Activated CD8-positive, alpha-beta memory T cell treated with anti-CD3 and anti-CD28 coated beads, Interleukin-2, amount 50 U/mL, for 1 hour (primary cell): ENCODE measurements around the gene FXN.
"Not testable (repeated sequence)": the region's sequence is repeated elsewhere in the genome, so short reads cannot be mapped to it uniquely, and the experiment has no call there.

ENCODE experiments used
- DNase-seq: peaks from one replicate; pipeline ENCODE4 v3.0.0-alpha.2; 2020; ENCODE audit errors: extremely low read depth

Gene FXN

DNA sequence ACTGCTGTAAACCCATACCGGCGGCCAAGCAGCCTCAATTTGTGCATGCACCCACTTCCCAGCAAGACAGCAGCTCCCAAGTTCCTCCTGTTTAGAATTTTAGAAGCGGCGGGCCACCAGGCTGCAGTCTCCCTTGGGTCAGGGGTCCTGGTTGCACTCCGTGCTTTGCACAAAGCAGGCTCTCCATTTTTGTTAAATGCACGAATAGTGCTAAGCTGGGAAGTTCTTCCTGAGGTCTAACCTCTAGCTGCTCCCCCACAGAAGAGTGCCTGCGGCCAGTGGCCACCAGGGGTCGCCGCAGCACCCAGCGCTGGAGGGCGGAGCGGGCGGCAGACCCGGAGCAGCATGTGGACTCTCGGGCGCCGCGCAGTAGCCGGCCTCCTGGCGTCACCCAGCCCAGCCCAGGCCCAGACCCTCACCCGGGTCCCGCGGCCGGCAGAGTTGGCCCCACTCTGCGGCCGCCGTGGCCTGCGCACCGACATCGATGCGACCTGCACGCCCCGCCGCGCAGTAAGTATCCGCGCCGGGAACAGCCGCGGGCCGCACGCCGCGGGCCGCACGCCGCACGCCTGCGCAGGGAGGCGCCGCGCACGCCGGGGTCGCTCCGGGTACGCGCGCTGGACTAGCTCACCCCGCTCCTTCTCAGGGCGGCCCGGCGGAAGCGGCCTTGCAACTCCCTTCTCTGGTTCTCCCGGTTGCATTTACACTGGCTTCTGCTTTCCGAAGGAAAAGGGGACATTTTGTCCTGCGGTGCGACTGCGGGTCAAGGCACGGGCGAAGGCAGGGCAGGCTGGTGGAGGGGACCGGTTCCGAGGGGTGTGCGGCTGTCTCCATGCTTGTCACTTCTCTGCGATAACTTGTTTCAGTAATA is at the start of gene FXN:
FXN (plus strand) TSS at position 315 of the 871 bp plus-strand sequence; CDS start at position 346, 31 bp downstream.
- peak; percentile 52 for DNase-seq

DNA sequence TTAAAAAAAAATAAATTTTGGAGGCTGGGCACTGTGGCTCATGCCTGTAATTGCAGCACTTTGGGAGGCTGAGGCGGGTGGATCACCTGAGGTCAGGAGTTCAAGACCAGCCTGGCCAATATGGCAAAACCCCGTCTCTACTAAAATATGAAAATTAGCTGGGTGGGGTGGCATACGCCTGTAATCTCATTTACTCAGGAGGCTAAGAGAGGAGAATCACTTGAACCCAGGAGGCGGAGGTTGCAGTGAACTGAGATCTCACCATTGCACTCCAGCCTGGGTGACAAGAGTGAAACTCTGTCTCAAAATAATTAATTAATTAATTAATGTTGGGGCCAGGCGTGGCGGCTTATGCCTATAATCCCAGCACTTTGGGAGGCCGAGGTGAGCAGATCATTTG is 48.6 kb upstream of the FXN start:
- not testable (repeated sequence) for DNase-seq

DNA sequence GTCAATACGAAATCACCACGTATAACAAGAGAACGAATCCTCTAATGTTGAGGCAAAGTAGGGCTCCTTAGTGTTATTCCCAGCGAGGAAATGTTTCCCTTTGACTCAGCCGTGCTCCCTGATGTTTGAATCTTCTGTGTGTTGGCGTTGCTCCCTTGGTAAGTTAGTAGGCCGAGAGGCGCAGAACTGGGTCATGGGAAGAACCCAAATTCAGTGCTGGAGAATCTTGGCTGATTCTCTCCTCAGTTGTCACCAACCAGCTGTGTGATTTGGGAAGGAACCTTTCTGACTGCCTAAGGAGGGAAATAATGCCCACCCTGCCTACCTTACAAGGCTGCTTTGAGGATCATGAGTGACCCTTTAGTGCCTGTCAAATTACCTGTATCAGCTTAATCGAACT is 44.1 kb upstream of the FXN start:
- no peak for DNase-seq

DNA sequence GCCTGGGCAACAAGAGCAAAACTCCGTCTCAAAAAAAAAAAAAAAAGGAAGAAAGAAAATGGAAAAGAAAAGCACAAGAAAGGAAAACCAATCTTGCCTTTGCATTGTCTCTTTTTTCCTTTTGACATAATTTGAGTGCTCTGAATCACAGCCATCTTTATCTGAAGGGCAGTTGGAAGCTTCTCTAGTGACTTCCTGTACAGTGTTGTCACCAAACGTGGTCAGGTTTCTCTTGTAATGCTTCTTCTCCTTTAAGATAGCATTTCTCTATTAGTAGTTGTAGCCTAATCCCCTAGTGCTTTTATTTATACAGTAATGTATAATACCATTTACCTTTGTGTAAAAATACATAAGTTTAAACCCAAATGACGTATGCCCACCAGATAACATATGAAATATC is 39.8 kb upstream of the FXN start:
- DNase-seq, result no peak

DNA sequence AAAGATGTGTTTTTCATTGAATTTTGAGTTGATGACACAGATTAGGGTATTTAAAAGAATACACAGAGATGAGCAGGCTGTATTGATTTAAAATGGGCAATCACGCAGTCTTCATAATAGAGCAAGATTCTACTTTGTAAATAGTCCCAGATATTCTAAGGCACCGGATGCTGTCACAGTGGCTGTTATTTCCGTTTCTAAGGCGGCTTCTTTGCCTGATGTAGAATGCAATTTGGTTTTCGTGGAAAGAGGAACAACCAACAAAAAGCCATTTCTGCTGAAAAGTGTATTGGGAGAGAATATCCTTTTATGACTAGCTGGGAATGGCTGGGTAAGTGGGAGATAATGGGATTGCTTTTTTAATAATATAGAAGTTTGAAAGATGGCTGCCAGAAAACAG is 39.1 kb upstream of the FXN start:
- DNase-seq, result no peak

DNA sequence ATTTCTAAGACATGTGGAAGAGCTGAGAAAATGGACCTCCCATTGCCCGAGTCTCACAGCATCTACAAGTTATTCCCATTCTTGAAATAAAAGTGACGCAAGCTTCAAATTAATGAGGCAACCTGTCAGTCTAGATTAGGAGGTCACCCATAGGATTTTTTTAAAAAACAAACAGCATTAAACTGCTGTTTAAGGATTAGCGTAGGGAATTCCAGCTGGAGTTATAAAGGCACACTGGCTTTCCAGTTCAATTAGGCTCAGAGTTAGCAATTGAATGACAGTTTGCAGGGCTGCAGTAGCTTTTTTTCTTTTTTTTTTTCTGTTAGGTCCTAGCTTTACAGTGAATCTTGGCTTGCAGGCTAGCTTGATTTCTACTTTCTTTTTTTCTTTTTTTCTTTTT is 37.9 kb upstream of the FXN start:
- DNase-seq, result no peak

DNA sequence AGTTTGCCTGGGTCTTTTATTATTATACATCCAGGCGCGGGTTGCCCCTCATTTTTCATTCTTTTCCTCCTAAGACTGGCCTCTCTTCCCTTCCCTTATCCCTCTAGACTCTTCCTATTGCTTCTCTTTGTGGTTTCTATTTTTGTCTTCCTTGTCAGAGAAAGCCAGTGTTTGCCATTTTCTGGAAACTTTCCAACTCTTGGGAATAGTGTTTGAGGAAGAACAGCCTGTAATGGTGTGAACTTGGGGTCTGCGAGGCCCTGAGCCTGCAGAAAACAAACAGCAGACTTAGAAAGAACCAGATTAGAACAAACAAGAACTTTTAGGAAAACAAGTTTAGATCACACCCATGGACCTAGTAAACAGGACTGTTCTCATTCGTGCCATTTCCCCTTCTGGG is 37.2 kb upstream of the FXN start:
- DNase-seq, result no peak

DNA sequence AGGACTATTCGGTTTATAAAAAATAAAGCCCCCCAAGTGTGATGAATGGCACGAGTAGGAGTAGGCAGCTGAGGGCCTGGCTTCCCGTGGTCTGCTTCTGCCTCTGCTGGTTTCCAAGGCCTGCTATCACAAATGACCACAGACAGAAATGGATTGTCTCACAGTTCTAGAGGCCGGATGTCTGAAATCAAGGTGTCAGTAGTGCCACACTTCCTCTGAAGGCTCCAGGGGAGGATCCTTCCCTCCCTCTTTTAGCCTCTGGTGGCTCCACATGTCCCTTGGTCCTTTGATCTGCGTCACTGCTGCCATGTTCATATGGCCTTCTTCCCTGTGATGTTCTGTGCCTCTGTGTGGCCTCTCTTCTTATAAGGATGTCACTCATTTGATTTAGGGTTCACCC is 36.7 kb upstream of the FXN start:
- DNase-seq, result no peak

DNA sequence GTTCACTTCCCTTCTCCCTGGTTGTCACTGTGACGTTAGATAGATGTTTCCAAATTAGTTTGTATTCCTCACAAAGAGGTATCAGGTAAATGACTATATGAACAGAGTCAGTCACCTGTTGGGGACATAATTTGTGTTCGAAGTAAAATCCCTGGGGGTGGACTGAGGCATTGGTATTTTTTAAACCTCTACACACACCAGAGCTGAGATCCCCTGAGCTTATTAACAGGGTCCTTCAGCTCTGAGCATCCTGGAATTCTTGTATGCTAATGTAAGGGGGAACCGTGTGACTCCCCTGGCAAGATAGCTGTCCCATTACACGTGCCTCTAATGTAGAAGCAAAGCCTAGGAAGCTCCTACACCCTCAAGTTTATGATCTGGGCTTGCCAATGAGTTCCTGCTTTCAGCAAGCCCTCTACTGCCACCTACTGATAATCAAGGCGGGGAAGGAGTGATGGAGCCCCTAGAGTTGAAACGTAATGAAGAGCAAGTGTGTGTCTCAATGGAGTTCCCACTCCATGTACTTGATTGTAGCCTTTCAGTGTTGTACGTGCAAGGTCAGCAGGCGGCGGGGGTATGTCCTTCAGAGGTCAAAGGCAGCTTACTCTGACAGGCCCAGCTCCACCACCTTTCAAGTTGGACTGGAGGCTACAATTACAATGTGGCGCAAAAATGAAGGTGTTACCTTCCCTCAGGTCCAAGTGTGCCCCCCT is 36.0 kb upstream of the FXN start:
- DNase-seq, result peak; percentile 19

DNA sequence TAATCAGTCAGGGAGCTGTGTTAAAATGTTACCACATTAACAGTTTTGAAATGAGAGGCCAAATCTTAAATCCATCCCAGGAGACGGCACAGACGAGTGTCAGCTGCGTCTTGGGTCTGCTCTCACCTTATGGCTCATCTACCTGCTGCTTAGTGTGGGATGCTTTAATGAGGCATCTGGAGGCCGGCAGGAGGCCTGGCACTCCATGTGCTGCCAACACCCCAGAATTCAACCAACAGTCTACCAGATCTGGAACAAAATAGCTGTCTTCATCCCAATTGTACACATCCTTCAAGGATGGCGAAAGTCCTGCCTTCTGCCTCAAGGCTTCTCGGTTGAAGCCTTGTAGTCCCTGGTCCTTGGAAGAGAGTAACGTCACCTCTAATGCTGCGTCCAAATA is 33.6 kb upstream of the FXN start:
- no peak for DNase-seq

DNA sequence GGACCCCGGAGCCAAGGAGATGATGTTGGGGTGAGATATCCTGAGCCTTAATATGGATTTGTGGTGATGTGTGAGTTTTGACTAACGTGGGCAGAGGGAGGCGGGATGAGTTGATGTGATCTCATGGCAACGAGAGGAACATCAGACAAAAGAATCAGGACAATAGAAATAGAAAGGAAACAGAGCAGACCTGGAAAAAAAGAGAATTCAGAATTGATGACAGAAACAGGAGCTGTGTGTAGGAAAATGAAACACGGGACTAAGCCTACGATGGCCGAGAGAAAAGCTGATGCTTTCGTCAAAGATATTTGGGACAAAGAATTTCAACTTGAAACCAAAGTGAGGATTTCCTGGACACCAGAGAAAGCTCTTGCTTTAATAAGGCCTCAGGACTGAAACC is 32.5 kb upstream of the FXN start:
- DNase-seq, result no peak

DNA sequence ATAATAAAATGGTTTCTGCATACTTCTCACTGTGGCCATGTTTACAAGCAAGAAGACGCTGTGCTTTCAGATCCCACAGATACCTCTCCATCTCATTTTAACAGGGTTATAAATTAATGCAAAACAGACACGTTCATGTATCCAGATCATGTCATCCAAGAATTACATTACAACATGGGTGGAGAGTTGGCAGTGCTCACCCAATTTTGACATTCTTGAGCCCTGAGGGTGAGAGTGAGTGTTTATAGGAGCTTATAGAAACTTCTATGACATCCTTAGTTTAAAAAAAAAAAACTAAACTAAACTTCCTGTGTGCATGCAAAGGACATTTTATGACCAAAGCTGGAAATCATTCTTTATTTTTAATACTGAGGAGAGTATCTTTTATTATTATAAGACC is 30.7 kb upstream of the FXN start:
- DNase-seq, result no peak

DNA sequence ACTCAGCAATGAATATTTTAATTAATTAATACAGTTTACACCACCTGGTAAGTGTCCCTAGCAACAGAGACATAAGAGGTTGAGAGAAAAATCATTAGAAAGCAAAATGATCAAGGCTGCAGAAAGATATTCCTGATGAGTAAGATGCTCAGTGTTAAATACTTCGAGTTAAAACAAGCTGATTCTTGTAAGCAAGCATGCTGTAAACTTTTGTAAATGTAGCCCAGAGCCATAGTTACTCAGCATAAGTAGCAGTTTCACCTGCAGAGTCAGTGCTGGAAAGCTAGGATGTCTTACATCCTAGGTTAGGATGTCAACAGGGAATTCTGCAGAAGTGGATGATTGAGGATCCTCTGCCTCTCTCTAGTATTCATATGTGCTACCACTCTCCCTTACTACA is 25.8 kb upstream of the FXN start:
- DNase-seq, result no peak

DNA sequence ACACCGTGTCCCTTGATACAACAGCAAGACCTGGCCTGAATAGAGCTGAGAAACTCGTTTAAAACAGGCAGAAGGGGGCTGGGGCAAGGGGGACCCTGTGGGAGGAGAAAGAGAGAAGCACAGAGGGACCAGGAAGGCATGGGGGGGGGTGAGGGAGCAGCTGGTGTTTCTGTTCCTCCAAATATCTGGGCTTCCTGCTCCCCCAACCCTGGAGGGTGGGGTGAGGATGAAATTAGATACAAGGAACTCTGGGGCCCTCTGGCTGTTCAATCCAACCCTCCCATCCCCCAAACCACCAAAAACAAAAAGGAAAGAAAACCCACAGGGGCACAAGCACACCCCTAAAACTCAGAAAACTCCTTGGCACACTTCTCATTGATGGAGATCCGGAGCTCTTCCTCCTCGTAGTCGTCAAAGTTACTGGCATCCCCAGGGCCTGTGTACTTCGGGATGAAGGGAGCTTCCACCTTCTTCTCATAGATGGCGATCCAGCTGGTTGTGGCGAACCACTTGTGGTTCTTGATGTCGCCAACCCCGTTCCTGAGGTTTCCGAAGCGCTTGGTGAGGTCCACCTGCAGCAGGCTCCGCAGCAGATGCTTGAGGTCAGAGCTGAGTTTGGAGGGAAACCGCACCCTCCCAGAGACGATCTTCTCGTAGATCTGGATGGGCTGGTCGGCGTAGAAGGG is 22.7 kb upstream of the FXN start:
- no peak for DNase-seq

DNA sequence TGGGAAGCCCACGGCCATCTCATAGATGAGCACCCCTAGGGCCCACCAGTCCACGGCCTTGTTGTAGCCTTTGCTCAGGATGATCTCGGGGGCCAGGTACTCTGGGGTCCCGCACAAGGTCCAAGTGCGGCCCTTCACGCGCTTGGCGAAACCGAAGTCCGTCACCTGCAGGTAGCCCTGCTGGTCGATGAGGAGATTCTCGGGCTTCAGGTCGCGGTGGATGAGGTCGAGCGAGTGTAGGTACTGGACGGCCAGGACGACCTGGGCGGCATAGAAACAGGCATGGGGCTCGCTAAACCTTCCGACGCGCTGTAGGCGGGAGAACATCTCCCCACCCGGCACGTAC is 22.2 kb upstream of the FXN start:
- no peak for DNase-seq

DNA sequence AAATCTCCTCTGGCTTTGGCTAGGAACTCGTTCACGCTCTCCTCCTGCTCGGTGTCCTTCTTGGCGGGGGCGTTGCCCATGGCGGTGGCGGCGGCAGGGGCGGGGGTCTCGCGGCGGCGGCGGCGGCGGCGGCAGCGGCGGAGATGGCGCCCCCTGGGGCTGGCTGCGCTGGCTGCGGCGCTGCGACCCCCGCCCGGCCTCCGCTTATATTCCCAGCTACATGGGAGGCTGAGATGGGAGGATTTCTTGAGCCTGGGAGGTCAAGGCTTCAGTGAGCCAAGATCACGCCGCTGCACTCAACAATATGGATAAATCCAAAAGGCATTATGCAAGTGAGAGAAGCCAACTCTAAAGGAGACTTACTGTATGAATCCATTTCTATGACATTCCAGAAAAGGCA is 21.5 kb upstream of the FXN start, which contains the start of gene PRKACG:
PRKACG (minus strand) TSS at position 101 of the 400 bp plus-strand sequence; CDS start at position 80, 21 bp downstream.
- no peak for DNase-seq

DNA sequence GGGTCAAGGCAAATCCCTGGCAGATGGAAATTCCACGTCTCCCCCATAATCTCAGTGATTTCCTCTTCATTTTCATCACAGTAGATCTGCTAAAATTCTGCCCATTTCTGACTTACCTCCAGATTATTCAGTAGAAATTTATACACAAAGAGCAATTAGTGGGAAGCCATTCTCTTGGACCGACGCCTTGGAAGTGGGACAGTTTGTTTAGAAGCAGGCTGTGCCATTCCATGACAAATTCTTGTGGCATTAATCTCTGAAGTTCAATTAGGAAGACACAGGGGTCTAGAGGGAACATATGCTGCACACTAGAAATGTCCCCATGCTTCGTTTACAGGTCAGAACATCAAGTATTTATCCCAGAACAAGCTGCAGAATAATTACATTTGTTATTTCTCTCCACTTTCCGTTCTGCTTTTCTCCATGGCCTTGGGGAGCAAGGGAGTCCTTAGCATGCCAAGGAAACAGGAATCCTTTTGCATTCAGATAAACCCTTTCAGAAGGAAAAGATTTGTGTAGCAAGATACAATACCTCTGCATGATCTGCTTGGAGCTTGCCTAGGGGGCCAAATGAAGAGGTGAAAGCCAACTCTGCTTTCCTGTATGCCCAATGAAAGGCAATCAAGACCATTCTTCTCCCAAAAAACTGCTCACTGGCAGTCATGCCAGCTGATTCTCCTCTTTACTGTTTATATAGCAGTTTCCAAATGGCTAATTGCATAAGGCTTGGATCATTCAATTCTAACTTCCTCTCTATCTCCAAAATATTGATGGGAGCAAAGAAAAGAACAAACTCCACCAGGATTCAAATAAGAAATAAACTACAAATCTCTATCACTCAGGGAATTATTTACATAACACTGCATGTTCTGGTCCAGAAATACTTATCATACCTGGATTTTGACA is 19.1 kb upstream of the FXN start:
- DNase-seq, result no peak

DNA sequence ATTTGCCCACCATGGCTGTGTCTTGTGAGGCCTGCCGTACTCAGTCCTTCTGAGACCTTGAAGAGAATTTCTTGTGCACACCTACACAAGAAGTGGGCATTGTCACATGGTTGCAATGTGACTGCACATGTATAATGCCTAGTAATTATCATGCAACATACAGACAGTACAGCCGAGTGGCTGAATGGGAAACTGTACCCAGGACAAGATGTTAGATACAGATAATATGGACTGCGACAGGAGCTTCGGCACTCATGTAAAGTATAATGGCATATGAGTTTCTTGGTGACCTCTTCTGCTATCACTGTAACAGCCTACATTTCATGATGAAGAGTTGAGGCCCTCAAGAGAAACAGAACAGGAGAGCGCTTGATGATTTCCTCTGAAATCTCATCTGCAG is 16.8 kb upstream of the FXN start:
- no peak for DNase-seq

DNA sequence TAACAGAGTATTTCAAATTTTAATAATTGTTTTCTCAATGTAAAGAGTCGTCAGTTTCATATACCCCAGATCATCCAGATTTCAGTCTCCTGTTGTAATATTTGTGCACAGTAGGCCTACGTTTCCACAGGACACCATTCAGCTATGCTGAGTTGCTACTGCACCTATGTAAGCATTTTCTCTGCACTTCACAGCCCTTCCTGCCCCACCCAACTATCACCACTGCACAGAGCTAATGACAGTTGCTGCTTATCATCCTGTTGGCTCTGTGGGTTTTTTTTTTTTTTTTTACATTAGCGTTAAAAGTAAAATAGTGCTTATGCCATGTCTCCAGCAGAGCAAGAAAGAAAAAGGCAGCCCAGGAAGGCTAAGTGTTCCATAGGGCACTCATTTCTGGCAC is 15.7 kb upstream of the FXN start:
- DNase-seq, result no peak

DNA sequence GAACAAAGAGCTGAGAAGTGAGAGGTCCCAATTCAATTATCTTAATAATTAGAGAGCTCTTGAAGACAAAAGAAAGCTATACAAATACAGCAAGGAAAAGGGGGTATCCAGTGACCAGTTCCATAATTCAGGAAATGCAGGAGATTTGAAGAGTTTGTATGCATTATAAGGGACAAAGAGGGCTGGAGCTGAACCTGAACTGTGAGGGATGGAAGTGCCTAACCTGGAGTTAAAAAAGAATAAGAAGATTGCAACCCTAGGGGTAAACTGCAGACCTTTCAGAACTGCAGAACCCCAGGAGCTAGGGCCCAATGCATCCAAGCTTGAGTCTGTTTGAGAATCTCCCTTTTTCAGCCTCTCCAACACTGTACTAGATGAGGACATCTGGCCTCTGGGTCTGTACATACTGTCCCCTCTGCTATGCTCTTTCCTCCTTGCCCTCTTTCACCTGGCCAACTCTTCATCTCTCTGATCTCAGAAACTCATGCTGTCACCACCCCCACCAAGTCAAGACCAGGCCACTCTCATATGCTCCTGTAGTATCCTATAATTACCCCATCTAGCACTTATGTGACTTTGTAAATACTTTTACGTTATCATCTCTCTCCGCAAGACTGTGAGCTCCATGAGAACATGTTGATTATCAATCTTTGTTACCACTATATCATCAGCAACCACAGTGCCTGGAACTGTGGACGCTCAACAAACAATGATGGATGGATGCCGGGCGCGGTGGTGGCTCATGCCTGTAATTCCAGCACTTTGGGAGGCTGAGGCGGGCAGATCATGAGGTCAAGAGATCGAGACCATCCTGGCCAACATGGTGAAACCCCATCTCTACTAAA is 15.0 kb upstream of the FXN start:
- no peak for DNase-seq

DNA sequence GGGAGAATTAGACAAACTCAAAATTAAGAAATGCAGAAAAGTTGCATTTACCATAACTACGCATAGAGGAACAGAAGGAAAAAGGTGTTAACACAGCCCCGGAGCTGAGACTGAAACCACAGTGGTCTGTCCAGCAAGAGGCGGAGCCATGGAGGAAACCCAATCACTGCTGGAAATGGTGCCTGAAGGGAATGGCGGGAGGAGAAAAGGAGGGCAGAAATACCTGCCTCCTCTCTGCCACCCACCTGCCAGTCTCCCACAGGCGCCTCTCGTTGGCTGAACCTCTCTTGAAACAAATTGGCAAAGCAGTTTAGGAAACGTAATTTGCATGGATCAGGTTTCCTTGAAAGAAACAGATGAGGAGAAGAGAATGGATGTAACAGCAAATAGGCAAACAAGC is 11.9 kb upstream of the FXN start:
- DNase-seq, result no peak
